Smooth muscle cell (in vitro differentiated cells): ENCODE results near the gene FBLN1. TPM values are rescaled to one million over a fixed set of nuclear protein-coding genes. Genes with fewer than 3 reads are reported as not detected.
A peak's percentile ranks its signal among the peaks of the same experiment; 100 is the strongest.

Experiments
- DNase-seq: peaks from one replicate; lab custom pipeline; 2025; ENCODE audit not compliant: unreplicated experiment; lab: John Stamatoyannopoulos, UW
- H2AFZ ChIP-seq: fragments of 200-600 bp; sonication (generic); 2 replicates; pipeline ENCODE4 v1.6.0; 2016; ENCODE audit warnings: antibody characterized with exemption, low read depth, mild to moderate bottlenecking
- H3F3A ChIP-seq: fragments of 200-600 bp; sonication (generic); 2 replicates; pipeline ENCODE4 v1.6.0; 2017; ENCODE audit warnings: antibody characterized with exemption, low read depth
- H3K27ac ChIP-seq: fragments of 200-600 bp; sonication (generic); 2 replicates; pipeline ENCODE4 v1.5.1; 2016; ENCODE audit warnings: low read depth, mild to moderate bottlenecking
- H3K27me3 ChIP-seq: fragments of 200-600 bp; sonication (generic); 2 replicates; pipeline ENCODE4 v1.6.1; 2016; ENCODE audit warnings: low read depth, mild to moderate bottlenecking
- H3K36me3 ChIP-seq: fragments of 200-600 bp; sonication (generic); 2 replicates; pipeline ENCODE4 v1.5.1; 2016; ENCODE audit warnings: low read depth
- H3K4me1 ChIP-seq: fragments of 200-600 bp; sonication (generic); 2 replicates; pipeline ENCODE4 v1.5.1; 2016; ENCODE audit warnings: low read depth
- H3K4me2 ChIP-seq: fragments of 200-600 bp; sonication (generic); 2 replicates; pipeline ENCODE4 v1.6.0; 2016; ENCODE audit warnings: mild to moderate bottlenecking
- H3K4me3 ChIP-seq: fragments of 200-600 bp; sonication (generic); 2 replicates; pipeline ENCODE4 v1.5.1; 2016; ENCODE audit warnings: mild to moderate bottlenecking
- H3K79me2 ChIP-seq: fragments of 200-600 bp; sonication (generic); 2 replicates; pipeline ENCODE4 v1.6.0; 2016; ENCODE audit warnings: low read depth, mild to moderate bottlenecking
- H3K9ac ChIP-seq: fragments of 200-600 bp; sonication (generic); 2 replicates; pipeline ENCODE4 v1.6.0; 2016; ENCODE audit warnings: low read depth
- H3K9me3 ChIP-seq: fragments of 200-600 bp; sonication (generic); replicated peaks from 2 replicates; pipeline ENCODE4 v1.5.1; 2016; ENCODE audit warnings: low read depth
- H4K20me1 ChIP-seq: fragments of 200-600 bp; sonication (generic); 2 replicates; pipeline ENCODE4 v1.6.0; 2016; ENCODE audit warnings: low read depth
- WGBS: methylation state at CpG from one replicate; pipeline ENCODE4 v1.1.7; 2016; ENCODE audit warnings: low lambda C conversion rate; 5-methylcytosine and 5-hydroxymethylcytosine counted together
- polyA plus RNA-seq: library from polyadenylated mRNA; unstranded; fragments of >200 nt; fragmentation: Nextera tagmentation; extraction: Ambion mirVana; gene quantifications from 2 replicates; pipeline ENCODE4 v1.2.1, GENCODE V29; 2016
- total RNA-seq: library from RNA; depleted of rRNA; stranded (reverse); fragments of >200 nt; gene quantifications from 2 replicates; pipeline ENCODE4 v1.2.3, GENCODE V29; 2014
- TF ChIP-seq, protein P1 (sequence below): fragments of 200-600 bp; sonication (generic); IDR thresholded peaks from 2 replicates; pipeline ENCODE4 v1.5.1; 2017; ENCODE audit warnings: borderline replicate concordance, mild to moderate bottlenecking, antibody characterized with exemption; ENCODE audit not compliant: insufficient read depth, poor library complexity, severe bottlenecking

Gene FBLN1
- total and polyA plus RNA-seq, 2 experiments from 2014 or later, result 90.9 to 296 TPM

DNA sequence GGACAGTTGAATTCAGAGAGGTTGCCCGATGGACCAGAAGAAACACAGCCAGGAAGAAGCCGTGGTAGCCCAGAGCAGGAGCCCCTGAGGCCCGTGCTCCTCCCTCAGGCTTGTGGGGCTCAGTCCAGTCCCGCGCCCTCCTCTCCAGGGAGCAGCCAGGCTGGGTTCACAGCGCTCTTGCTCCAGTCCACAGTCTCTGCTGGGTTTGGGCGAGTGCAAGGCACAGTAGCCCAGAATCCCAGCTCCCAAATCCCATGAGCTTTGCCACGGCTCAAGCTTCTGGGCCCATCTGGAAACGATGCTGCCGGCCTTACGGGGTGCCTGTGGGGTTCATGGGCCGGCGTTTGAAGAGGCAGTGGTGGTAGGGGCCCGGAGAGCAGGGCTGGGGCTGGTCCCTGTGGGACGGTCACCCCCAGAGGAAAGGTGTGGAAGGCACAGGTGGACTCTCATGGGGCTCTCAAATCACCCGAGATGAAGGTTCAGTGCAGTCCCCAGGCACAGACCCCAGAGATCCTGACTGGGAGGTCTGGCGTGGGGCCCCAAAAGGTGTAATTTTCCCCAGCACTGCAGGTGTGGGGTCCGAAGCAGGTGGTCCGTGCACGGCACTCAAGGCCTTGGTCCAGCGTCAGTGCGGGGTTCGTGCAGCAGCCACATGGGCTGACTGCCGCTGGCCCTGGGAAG, 138.4 kb downstream of the FBLN1 start:
- no peaks in the 10 kb centered on the region for H3K9me3 ChIP-seq
- H3K4me1 ChIP-seq, result no peaks in the 10 kb centered on the region
- H3K4me2 ChIP-seq, result no peak overlapping the region
- no peaks in the 10 kb centered on the region for H3F3A ChIP-seq
- peaks cover 14% of the 10 kb centered on the region for H3K27me3 ChIP-seq
- no peaks in the 10 kb centered on the region for H3K36me3 ChIP-seq
- no peak overlapping the region for H2AFZ ChIP-seq
- H3K4me3 ChIP-seq, result no peak overlapping the region
- H4K20me1 ChIP-seq, result no peaks in the 10 kb centered on the region
- DNase-seq, result no peak
- TF ChIP-seq, protein P1, sequence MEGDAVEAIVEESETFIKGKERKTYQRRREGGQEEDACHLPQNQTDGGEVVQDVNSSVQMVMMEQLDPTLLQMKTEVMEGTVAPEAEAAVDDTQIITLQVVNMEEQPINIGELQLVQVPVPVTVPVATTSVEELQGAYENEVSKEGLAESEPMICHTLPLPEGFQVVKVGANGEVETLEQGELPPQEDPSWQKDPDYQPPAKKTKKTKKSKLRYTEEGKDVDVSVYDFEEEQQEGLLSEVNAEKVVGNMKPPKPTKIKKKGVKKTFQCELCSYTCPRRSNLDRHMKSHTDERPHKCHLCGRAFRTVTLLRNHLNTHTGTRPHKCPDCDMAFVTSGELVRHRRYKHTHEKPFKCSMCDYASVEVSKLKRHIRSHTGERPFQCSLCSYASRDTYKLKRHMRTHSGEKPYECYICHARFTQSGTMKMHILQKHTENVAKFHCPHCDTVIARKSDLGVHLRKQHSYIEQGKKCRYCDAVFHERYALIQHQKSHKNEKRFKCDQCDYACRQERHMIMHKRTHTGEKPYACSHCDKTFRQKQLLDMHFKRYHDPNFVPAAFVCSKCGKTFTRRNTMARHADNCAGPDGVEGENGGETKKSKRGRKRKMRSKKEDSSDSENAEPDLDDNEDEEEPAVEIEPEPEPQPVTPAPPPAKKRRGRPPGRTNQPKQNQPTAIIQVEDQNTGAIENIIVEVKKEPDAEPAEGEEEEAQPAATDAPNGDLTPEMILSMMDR, result no peak
- no peak overlapping the region for H3K27ac ChIP-seq
- no peaks in the 10 kb centered on the region for H3K79me2 ChIP-seq
- H3K9ac ChIP-seq, result no peak overlapping the region
- WGBS, result 92% methylated on average over 24 of the region's 24 CpGs

DNA sequence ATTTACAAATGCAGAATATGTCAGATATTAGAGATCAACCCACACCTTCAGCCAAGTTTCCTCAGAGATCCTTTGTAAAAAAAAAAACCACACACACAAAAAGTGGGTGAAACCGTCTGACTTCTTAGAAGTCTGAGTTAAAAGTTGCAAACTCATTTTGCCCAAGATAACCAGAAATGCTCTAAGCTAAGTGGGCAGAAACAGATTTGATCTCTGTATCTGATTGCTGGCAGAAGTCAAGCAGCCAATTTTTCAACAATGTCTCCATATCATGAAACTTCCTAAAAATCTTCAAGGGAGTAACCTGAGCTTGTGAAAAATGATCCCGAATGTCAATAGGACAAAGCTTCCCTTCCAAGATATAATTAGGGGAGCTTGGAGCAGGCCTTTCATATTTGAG, 140.3 kb downstream of the FBLN1 start:
- DNase-seq, result no peak
- Histone ChIP-seq H3F3A (no peaks in the 10 kb centered on the region), H3K9me3 (no peaks in the 10 kb centered on the region), H3K4me2 (no peak overlapping the region), H3K27ac (no peak overlapping the region), H3K27me3 (peaks cover 14% of the 10 kb centered on the region), H3K36me3 (no peaks in the 10 kb centered on the region), H2AFZ (no peak overlapping the region), H3K9ac (no peak overlapping the region), H3K4me3 (no peak overlapping the region), H3K4me1 (no peaks in the 10 kb centered on the region), H4K20me1 (no peaks in the 10 kb centered on the region), H3K79me2 (no peaks in the 10 kb centered on the region)
- TF ChIP-seq, protein P1, result no peak
- 61% methylated on average over 2 of the region's 2 CpGs for WGBS

DNA sequence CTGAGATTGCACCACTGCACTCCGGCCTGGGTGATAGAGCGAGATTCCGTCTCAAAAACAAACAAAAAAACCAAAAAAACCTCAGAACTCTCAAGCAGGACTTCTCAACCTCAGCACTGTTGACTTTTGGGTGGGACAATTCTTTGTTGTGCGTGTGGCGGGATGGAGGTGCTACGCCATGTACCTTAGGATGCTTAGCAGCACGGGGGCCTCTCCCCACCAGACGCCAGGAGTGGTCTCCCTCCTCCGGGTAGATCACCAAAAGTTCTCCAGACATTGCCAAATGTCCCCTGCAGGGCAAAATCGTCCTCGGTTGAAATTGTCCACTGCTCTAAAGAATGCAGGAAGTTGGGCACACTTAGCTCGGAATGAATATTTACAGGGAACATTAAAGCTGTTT, 142.0 kb downstream of the FBLN1 start:
- H3K79me2 ChIP-seq, result no peaks in the 10 kb centered on the region
- no peaks in the 10 kb centered on the region for H3K4me1 ChIP-seq
- no peak for DNase-seq
- WGBS, result 82% methylated on average over 12 of the region's 12 CpGs
- H2AFZ ChIP-seq, result no peak overlapping the region
- H3K36me3 ChIP-seq, result no peaks in the 10 kb centered on the region
- H3K27me3 ChIP-seq, result peaks cover 14% of the 10 kb centered on the region
- no peak overlapping the region for H3K27ac ChIP-seq
- H3K4me3 ChIP-seq, result no peak overlapping the region
- TF ChIP-seq, protein P1, result no peak
- no peaks in the 10 kb centered on the region for H4K20me1 ChIP-seq
- H3K9me3 ChIP-seq, result no peaks in the 10 kb centered on the region
- H3K9ac ChIP-seq, result no peak overlapping the region
- H3K4me2 ChIP-seq, result no peak overlapping the region
- no peaks in the 10 kb centered on the region for H3F3A ChIP-seq

DNA sequence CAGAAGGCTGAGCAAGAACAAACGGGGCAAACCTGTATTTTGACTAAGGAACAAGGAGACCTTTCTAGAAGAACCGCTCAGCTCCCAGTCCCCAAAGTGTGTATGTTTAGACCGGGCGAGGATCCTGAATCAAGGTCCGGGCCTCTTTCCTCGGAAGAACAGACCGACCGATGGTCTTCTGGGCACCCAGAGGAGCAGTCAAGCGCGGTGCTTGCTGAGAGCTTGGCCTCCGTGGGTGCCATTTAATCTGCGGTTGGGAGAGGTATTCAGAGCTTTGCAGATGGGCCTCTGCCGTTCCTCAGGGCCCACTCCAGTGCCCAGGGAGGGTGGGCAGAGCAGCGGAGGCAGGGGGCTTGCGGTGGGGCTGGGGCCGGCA, 142.5 kb downstream of the FBLN1 start:
- Histone ChIP-seq H4K20me1 (no peaks in the 10 kb centered on the region), H3K4me2 (peak overlapping the region; percentile 70), H3K36me3 (no peaks in the 10 kb centered on the region), H3F3A (no peaks in the 10 kb centered on the region), H2AFZ (no peak overlapping the region), H3K9me3 (no peaks in the 10 kb centered on the region), H3K27ac (no peak overlapping the region), H3K27me3 (peaks cover 14% of the 10 kb centered on the region), H3K4me3 (no peak overlapping the region), H3K9ac (no peak overlapping the region), H3K79me2 (no peaks in the 10 kb centered on the region), H3K4me1 (no peaks in the 10 kb centered on the region)
- DNase-seq, result no peak
- whole genome bisulfite sequencing, result 62% methylated on average over 16 of the region's 16 CpGs
- TF ChIP-seq, protein P1, result no peak
